HG02852 (cell line): Measurements from ENCODE around the gene CNIH3.

Experiments
- ATAC-seq: cut with Tn5 transposase; IDR thresholded peaks from one replicate; pipeline ENCODE4 v1.9.1; 2021; ENCODE audit warnings: mild to moderate bottlenecking, moderate library complexity; ENCODE audit not compliant: unreplicated experiment

Gene CNIH3

DNA sequence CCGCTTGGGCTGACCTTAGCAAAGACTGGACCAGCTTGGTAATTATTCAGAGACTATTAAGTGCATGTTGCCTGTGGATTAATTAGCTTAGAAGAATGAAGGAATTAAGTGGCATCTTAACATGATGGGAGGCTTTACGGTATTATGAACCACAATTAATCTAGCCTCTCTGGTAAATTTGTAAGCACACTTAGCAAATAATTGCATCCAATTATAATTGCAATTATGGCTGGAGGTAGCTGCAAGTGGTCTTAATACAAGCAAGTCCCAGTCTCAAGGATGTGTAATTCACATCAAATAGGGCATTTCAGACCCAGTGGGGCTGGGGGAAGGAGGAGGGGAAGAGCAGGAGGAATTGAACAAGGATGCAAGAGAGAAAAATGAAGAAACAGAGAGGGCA lies 151.6 kb downstream of the CNIH3 start:
- ATAC-seq, result no peak

DNA sequence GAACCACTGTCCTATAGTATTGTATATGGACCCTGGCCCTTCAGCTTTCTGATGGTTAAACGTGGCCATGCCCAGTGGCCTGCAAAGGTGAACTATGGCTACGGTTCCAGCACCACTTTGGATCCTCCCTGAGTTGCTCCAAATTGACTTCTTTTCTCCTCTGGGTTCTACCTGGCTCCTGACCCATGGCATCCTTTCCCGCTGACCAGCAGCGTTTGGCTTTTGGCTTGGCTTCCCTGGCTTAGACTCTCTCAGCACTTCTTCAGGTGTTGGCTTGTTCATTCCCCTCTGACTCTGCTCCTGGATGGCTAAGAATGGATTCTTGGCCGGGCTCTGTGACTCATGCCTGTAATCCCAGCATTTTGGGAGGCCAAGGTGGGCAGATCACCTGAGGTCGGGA lies 152.9 kb downstream of the CNIH3 start:
- ATAC-seq, result no peak

DNA sequence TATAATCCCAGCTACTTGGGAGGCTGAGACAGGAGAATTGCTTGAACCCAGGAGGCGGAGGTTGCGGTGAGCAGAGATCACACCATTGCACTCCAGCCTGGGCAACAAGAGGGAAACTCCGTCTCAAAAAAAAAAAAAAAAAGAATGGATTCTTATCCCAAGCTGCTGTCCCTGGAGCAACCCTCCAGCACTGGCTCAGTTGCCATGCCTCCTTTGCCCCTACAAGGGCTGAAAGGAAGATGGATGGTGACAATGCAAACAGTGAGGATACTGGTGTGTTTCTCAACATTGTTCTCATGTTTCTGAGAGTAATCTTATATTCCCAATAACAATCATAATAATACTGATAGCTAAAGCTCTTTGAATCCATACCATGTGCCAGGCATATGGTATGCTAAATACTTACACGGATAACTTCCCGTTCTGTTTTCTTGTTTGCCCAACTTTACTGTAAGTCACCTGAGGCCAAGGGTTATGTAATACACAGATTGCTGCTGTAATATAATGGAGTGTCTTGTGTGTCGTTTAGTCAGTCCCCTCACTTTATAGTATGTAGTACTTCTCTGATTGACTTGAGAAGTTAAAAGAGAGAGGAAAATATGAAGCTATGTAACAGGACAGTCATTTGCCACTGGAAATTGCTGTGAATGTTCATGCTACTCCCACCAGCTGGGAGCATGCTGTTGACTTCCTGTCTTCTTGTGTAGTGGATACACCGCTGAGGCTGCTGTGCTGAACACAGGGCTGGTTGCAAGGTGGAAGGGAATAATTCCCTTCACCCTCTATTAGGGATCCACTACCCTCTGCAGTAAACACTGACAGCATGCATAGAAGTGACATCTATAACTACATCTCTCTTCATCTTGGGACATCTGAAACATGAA lies 153.6 kb downstream of the CNIH3 start:
- ATAC-seq, result no peak

DNA sequence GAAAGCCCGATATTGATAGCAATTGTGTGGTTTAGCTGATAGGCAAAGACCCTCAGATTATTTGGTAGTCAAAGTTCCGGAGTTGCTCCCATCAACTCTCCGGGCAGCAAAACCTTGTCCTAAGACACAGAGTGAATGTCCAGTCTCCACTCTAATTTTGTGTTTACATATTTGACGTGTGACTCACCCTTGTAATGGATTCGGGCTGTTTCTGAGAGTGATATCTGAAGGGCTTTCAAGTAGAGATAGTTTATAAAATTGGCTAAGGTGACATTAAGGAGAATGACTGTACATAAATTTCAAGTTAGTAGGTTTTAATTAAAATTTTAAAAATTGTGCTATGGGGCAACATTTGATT lies 154.2 kb downstream of the CNIH3 start:
- no peak for ATAC-seq

DNA sequence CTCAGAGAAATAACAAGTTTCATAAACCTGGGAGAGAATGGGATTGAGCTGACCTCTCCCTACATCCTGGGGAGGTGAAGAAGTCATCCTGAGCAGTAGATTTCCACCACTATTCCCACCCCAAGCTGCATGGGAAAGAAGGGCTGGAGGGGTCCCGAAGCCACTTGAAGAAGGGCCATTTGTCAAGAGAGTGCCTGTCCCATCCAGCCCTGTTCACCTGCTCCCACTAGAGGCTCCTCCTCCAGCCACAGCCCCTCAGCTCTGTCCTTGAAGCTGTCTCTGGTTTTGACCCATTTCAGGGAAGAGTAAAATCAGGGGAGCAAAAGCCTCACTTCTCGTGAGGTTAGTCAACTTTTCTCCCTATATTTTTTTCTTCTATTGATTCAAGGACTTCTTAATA lies 157.5 kb downstream of the CNIH3 start:
- ATAC-seq, result no peak

DNA sequence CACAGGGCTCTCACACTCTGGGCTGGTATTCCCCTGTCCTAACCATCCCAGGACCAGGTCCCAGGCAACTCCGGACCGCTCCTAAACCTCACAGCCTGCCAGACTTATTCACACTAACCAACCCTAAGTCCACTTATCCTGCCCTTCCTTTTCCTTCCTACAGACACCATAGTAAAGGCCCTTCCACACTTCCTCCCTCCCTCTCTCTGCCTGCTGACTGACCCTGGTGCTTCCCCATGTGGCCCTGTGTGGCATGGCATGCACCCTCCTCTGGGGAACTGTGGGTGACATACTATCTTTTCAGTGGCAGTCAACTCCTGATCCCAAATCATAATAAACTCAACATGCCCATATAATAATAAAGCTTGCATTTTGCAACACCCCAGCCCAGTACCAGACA lies 158.3 kb downstream of the CNIH3 start:
- ATAC-seq, result no peak

DNA sequence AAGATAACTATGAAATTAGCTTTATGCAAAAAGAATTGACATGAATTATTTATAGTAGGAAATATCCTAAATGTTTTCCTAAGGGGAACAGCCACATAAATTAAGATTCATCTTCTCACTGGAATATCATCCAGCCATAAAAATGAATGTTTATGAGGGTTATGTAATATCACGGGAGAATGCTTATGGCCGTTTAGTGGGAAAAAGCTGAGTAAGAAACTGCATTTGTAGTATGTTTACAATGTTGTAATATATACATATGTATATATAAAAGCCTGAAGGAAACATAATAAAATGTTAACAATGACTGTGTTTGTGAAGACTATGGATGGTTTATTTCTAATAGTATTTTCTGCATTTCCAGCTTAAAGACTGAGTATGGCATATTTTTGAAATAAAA lies 161.1 kb downstream of the CNIH3 start:
- ATAC-seq, result no peak

DNA sequence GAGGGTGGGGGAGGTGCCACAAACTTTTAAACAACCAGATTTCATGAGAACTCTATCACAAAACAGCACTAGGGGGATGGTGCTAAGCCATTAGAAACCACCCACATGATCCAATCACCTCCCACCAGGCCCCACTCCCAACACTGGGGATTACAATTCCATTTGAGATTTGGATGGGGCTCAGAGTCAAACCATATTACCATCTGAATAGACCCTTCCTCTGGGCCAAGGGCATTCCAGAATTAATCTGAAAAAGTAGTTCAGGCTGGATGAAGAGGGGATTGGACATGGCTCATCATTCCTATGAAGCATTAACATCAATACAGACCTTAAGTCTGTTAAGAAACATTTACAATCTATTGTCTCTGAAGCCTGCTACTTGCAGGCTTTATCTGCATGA lies 163.4 kb downstream of the CNIH3 start:
- ATAC-seq, result no peak

DNA sequence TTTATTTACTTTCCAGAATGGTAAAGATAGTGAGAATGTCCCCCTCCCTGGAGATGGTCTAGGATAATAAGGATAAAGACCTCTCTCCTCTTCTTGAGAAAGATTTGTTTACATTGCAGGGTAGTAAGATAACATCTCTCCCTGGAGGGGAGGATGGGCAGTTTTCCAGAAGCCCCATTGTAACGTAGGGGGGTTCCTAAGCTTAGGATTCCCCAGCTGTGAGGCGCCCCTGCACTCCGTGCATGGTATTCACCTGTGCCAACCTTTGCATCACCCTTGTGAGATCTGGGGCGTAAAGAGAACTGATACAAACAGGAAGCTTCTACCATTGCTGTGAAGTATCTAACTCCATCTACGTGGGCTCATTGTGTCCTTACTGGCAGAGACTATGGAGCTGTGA lies 164.6 kb downstream of the CNIH3 start:
- ATAC-seq, result no peak

DNA sequence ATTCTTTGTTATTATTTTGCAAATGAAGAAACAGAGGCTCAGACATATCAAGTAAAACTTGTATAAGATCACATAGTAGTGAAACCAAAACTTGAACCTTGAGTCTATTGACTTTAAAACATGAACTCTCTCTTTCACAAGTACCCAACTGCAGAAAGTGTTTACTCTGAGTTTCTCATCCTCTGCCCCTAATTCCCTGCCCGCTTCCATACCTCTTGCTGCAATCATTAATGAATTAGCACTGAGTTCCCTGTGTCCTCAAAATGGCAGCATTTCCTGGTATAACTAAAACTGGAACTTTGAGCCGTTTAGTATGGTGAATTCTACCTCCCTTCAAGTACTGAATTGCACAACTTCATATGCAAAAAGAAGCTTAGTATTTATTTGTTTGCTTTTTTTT lies 165.7 kb downstream of the CNIH3 start:
- peak; percentile 47 for ATAC-seq

DNA sequence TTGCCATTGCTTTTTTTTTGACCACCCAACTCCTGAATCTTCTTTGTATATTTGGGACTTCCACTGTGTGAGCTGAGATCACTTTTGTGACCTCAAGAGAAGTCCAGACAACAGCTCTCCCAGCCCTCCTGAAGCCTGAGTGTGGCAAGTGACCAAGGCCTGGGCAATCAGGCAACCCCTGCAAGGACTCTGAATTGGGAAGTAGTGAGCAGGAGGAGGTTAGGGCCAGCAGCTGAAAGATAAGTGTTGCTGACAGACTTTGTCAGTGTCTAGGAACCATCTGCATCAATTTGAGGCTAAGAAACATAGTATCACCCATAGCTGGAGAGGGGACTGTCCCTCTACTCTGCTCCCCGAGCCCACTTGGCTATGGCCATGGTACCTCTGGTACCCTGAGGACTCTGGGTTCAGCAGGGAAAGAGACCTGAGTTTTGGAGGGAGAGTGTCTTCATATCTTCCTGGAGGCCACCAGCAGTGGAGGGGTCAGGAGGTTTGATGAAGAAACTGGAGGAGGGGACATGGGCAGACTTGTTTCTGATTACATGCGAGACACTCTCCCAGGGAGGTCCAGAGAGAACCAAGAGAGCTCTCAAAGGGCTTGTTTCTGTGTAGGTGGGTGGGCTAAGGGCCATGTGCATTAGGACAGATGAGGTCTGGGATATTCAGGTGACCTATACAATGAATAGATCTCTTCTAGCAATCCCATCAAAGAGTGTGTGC lies 166.3 kb downstream of the CNIH3 start:
- no peak for ATAC-seq

DNA sequence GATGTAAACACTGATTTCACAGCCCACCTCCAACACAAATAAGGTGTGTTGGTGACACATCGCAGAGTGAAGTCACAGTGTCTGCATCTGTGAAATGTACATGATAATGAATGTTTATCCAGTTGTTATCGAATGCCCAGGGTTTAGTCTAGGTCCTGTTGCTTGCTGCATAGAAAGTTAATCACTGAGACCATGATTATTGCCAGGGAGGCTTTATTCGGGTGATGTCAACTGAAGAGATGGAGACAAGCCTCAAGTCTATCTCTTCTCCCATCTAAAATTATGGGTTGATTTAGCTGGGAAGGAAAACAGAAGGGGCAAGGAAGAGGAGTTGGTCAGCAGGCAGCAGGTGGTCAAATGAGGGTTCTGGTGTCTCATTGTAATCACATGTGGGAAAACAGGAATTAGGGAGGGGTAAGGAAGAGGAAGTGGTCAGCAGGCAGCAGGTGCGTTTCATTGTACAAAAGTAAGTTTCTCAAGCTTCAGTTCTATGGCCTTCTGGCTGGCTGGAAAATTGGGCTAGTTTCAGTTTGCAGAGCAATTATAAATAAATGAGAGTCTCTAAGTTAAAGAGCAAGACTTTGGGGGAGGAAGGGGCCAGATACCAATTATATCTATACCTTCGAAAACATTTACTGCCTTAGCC lies 167.0 kb downstream of the CNIH3 start:
- peak; percentile 69 for ATAC-seq

DNA sequence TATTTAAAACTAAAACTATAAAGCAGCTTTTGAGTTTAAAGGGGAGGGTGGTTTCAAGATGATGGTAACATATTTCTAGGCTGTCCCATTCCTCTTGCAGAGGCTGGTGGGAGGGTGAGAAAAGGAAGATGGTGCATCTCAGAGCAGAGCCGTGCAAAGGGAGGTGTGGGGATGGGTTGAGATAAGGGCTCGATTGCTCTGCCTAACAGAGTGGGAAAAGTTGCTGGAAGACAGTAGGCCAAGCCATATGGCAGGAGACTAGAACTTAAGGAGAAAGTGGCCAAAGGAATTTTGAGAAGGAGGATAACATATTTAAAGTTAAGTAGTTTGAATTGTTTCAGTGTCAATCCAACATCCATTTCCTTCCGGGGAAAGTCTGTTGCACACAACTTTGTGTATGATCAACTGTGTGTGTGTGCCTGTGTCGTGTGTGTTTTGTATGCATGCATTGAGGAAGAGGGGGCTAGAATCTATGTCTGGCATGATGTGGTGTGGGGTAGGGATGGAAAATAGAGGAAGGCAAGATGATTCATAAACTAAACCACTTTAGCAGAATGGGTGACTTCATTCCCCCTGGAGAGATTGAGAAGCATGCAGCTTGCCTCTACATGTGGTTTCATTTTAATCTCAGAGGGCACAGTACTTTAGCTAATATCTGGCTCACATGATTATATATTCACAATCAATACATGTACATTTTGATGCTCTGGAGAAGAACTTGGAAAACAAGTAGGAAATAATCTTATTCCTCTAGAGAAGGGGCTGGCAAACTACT lies 168.3 kb downstream of the CNIH3 start:
- ATAC-seq, result no peak

DNA sequence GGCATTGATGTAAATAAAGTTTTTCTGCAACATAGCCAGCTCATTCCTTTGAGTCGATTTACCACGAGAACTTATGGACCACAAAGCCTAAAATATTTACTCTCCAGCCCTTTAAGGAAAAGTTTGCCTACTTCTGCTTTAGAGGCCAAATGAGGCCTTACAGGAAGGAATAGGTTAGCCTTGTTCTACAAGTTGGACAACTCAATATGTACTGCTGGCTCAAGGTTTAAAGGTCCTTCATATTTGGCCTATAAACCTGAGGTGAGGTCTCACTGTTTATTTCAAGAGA lies 168.9 kb downstream of the CNIH3 start:
- ATAC-seq, result no peak

DNA sequence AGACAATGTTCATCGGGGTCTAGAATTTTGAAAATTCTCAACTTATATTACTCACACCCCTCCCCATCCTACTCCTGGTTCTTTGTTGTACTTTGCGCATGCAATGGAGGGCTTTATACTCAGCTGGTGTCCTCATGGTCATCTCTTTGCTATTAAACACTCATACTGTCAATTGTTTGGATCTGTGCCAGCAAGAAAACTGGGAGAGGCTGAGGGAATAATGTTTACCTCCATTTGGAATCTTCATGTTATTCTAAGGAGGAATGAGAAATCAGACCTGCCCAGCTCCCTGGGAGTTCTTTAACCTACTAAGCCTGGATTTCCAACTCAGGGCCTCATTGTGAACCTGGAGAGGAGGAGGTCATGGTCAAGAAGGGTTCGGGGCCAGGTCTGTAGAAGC lies 169.5 kb downstream of the CNIH3 start:
- ATAC-seq, result no peak

DNA sequence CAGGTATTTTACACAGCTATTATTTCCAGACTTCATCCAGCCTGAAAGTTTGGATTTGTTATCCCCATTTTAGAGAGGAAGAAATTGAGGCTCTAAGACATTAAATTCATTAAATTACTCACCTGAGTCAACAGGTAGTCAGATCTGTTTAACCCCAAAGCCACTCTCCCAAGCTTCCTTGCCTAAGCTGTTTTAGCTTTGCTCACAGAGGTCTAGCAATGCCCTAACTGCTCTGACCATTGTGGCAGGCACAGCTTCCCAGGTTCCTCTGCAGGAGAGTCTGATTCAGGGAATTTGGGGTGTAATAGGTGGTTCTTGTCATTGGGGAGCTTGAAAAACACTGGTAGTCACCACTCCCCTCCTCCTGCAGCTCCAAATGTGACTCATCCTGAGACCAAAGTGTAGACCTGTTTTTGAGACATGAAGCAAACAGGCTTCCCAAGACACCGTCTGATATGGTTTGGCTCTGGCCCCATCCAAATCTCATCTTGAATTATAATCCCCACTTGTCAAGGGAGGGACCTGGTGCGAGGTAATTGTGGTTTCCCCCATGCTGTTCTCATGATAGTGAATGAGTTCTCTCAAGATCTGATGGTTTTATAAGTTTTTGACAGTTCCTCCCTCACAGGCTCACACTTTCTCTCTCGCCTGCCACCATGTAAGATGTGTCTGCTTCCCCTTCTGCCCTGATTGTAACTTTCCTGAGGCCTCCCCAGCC lies 170.6 kb downstream of the CNIH3 start:
- ATAC-seq, result no peak

DNA sequence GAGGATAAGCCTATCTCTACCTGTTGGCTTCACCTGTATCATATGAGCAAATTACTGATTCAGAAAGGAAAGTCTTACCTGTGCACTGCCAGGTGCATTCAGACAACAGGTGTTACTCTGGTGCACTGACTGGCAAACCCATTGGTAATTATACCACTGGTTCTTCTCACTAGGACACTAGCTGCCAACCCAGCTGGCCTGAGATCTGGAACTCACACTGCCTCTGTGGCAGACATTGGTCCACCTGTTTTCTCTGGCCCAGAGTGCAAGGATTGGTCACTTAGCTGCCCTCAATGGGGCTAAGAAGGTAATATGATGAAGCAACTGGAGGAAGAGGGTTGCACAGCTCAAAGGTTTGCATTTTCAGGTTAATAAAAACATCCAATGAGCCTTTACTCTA lies 173.2 kb downstream of the CNIH3 start:
- ATAC-seq, result no peak
